Heart right ventricle (tissue), 16 donors: ENCODE results near the gene NDUFAF2. TPM values are rescaled to one million over a fixed set of nuclear protein-coding genes. Genes with fewer than 3 reads are reported as not detected.

Source experiments
- ATAC-seq, 8 donors: fragments of 200-7000 bp; cut with Tn5 transposase; one replicate each; pipeline ENCODE4 v1.9.1; 2020; ENCODE audit warnings: mild to moderate bottlenecking in 8 of 8, moderate library complexity in 8 of 8, moderate number of reproducible peaks in 1 of 8
- DNase-seq, 2 donors: peaks; one replicate each; pipeline ENCODE4 v3.0.0-alpha.2; 2020
- H3K27ac ChIP-seq, 10 donors: fragments of 200-600 bp; sonication (generic) in 2 of 10; one replicate each; pipeline versions ENCODE4 v1.5.0 to v1.8.0; 2020 to 2022; ENCODE audit warnings: mild to moderate bottlenecking in 3 of 10
- H3K27me3 ChIP-seq, 7 donors: fragments of 200-600 bp; one replicate each; pipeline ENCODE4 v1.8.0; 2021 to 2022; ENCODE audit warnings: mild to moderate bottlenecking in 2 of 7
- H3K36me3 ChIP-seq, 9 donors: fragments of 200-600 bp; sonication (generic) in 1 of 9; one replicate each; pipeline versions ENCODE4 v1.5.0 to v1.8.0; 2020 to 2022; ENCODE audit warnings: mild to moderate bottlenecking in 2 of 9
- H3K4me1 ChIP-seq, 9 donors: fragments of 200-600 bp; sonication (generic) in 1 of 9; one replicate each; pipeline versions ENCODE4 v1.5.0 to v1.8.0; 2020 to 2022; ENCODE audit warnings: mild to moderate bottlenecking in 4 of 9
- H3K4me3 ChIP-seq, 10 donors: fragments of 200-600 bp; sonication (generic) in 2 of 10; one replicate each; pipeline versions ENCODE4 v1.5.0 to v1.8.0; 2020 to 2022; ENCODE audit warnings: mild to moderate bottlenecking in 7 of 10, moderate library complexity in 2 of 10
- H3K9me3 ChIP-seq, 11 donors: fragments of 200-600 bp in 10 of 11; sonication (generic) in 2 of 11; one replicate each; pipeline versions ENCODE4 v1.5.0 to v1.8.0; 2013 to 2022; ENCODE audit warnings: mild to moderate bottlenecking in 2 of 11, control low read depth in 1 of 11, moderate library complexity in 1 of 11
- WGBS, 2 donors: extraction: QIAGEN DNeasy Blood & Tissue Kit; methylation state at CpG; one replicate each; pipeline ENCODE4 v1.1.7; 2013; ENCODE audit warnings: inconsistent platforms in 1 of 2; 5-methylcytosine and 5-hydroxymethylcytosine counted together
- intact Hi-C, 10 donors: fragments of 100-400 bp; cut with DNase I; formaldehyde crosslinking; loops; one replicate each; pipeline versions ENCODE4 v1.11.1 to v1.14.2; 2022
- polyA plus RNA-seq, 2 donors: library from polyadenylated mRNA; stranded (reverse); fragments of 200-250 nt; gene quantifications; one replicate each; pipeline ENCODE4 v1.2.3, GENCODE V29; 2013
- total RNA-seq, 10 donors: library from RNA; stranded (reverse); fragmentation: NEBNext Ultra II Directional in 3 of 10; extraction: Animal tissue kit (Norgen Biotek cat#: 25700) in 3 of 10; gene quantifications; one replicate each; pipeline versions ENCODE4 v1.2.1 to v1.2.4, GENCODE V29; 2021 to 2023
- TF ChIP-seq, protein P1 (sequence below), 9 donors: fragments of 200-600 bp; sonication (generic) in 2 of 9; IDR thresholded peaks; one replicate each; pipeline versions ENCODE4 v1.5.0 to v1.8.0; 2021 to 2022; ENCODE audit warnings: antibody characterized with exemption in 9 of 9, mild to moderate bottlenecking in 5 of 9, moderate library complexity in 1 of 9
- donor health status: Arrhythmogenic right ventricular cardiomyopathy.
- donor health status: ischemic (EF 13 %, LVEDD 7.1; RV severe dilation, severe dysfunction).
- donor health status: healthy with polysubstance abuse.
- donor health status: DM: no; HTN: yes; CAD: no.
- donor health status: DM: no; HTN: no; CAD: no.
- donor health status: ischemic (EF 25% LVEDD 6.9; RV normal size, moderate dysfunction).
- donor health status: ischemic (EF 25% LVEDD 5.7; RV mildly dilated, moderate dysfunction).
- donor health status: healthy.
- donor health status: DM: yes; HTN: yes; CAD: no.
- donor health status: Ischemic cardiomyopathy.
- donor health status: ischemic (EF 35%, LVEDD 5.7; RV mildly dilated, moderate dysfunction).
- donor health status: nonischemic (EF 11% LVEDD 7.7; RV severe dilation, severe dysfunction).
- donor health status: DM: yes; HTN: yes; CAD: no.
- donor health status: PGD.
- donor health status: ischemic (EF 29% LVEDD 5.4; RV normal size, mild dysfunction).
- donor health status: nonischemic (EF 23%, LVEDD 6.1; RV moderate dilation, normal function).

NDUFAF2 gene
- total and polyA plus RNA-seq, 12 donors: 23.0 to 96.5 (median 32.0) TPM

DNA sequence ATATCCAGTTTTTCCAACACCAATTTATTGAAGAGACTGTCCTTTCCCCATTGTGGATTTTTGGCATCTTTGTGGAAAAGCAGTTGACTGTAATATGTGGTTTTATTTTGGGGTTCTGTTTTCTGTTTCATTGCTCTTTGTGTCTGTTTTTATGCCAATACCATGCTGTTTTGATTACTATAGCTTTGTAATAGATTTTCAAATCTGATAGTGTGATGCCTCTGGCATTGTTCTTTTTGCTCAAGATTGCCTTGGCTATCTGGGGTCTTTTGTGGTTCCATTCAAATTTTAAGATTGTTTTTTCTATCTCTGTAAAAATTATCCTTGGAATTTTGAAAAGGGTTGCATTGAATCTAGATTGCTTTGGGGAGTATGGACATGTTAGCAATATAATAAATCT lies 99.5 kb downstream of the NDUFAF2 start:
- Histone ChIP-seq H3K27ac (no peak overlapping the region), H3K36me3 (no peaks in the 10 kb centered on the region), H3K4me1 (no peaks in the 10 kb centered on the region), H3K27me3 (no peaks in the 10 kb centered on the region), H3K4me3 (no peak overlapping the region), H3K9me3 (peaks cover 0 to 10% (median 7%) of the 10 kb centered on the region in 11 donors)
- intact Hi-C loops: no loop called here
- no peak for ATAC-seq
- DNase-seq: no peak
- TF ChIP-seq, protein P1, sequence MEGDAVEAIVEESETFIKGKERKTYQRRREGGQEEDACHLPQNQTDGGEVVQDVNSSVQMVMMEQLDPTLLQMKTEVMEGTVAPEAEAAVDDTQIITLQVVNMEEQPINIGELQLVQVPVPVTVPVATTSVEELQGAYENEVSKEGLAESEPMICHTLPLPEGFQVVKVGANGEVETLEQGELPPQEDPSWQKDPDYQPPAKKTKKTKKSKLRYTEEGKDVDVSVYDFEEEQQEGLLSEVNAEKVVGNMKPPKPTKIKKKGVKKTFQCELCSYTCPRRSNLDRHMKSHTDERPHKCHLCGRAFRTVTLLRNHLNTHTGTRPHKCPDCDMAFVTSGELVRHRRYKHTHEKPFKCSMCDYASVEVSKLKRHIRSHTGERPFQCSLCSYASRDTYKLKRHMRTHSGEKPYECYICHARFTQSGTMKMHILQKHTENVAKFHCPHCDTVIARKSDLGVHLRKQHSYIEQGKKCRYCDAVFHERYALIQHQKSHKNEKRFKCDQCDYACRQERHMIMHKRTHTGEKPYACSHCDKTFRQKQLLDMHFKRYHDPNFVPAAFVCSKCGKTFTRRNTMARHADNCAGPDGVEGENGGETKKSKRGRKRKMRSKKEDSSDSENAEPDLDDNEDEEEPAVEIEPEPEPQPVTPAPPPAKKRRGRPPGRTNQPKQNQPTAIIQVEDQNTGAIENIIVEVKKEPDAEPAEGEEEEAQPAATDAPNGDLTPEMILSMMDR (IDR thresholded peaks at IDR 0.05): no peak

DNA sequence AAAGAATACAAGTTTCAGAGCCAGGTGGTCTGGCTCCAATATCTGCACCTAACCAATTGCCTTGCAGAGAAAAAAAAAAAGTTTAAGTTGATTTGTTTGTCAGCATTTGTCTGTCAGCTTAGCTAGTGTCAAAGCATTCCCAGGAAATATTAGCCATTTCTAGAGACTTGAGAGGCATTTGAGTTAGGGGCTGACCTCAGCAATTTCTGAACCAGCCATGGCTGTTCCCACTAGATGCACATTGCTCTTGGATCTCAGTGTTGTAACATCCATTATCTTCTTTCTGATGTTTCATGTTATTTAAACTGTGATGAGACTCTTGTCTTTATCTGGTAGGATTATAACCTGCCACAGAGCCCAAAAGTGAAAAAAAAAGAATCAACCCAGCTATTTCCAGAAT lies 102.3 kb downstream of the NDUFAF2 start:
- Histone ChIP-seq H3K4me1 (no peaks in the 10 kb centered on the region), H3K27ac (no peak overlapping the region), H3K36me3 (no peaks in the 10 kb centered on the region), H3K27me3 (no peaks in the 10 kb centered on the region), H3K4me3 (no peak overlapping the region), H3K9me3 (peaks cover 0 to 10% (median 7%) of the 10 kb centered on the region in 11 donors)
- DNase-seq (no peak), ATAC-seq (no peak)
- TF ChIP-seq, protein P1 (IDR thresholded peaks at IDR 0.05): no peak
- intact Hi-C loops: no loop called here

DNA sequence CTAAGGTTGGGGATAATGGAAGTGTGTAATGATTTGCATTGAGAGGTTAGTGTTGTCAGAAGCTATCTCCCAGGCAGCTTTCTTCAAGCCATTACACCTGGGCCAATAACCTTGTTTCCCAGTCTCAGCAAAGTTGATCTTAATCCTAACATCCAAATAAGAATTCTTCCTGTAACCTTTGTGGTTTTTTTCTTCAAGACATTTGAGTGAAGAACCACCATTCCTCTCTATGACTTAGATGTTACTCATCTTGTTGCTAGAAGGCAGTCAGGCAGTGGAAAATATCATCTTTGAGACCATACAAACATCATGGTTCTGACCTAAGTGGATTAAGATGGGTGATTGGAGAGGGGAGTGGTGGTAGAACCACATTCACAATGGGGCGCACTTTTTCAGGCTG lies 103.5 kb downstream of the NDUFAF2 start:
- TF ChIP-seq, protein P1 (IDR thresholded peaks at IDR 0.05): no peak
- Histone ChIP-seq H3K9me3 (peaks cover 0 to 10% (median 7%) of the 10 kb centered on the region in 11 donors), H3K4me3 (no peak overlapping the region), H3K27ac (no peak overlapping the region), H3K4me1 (no peaks in the 10 kb centered on the region), H3K36me3 (no peaks in the 10 kb centered on the region), H3K27me3 (no peaks in the 10 kb centered on the region)
- ATAC-seq (no peak), DNase-seq (no peak)
- intact Hi-C loops: no loop called here
- 0% methylated on average over 1 of the region's 1 CpG for WGBS, 2 donors

DNA sequence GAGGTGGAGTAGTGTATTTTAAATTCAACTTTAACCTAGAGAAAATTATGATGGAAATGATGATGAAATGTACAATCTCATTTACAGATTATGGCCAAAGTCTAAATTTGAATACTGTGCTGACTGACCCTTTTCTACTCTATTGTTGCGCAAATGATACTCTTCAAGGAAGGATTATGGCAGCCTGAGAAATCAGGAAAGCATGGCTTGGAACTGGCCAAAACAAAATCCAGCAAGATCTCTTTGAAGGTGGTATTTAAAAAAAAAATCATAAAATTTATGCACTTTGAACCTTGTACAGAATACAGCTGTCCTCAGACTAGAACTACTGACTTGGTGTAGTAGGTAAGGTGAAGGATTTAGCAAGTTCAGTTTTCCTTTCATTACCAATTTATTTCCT lies 105.3 kb downstream of the NDUFAF2 start:
- H3K4me1 ChIP-seq: no peaks in the 10 kb centered on the region
- no peaks in the 10 kb centered on the region for H3K27me3 ChIP-seq
- ATAC-seq (no peak), DNase-seq (no peak)
- no peak overlapping the region for H3K4me3 ChIP-seq
- no peaks in the 10 kb centered on the region for H3K36me3 ChIP-seq
- H3K9me3 ChIP-seq: no peaks in the 10 kb centered on the region
- whole genome bisulfite sequencing, 2 donors: 100% methylated on average over 1 of the region's 1 CpG
- no peak overlapping the region for H3K27ac ChIP-seq
- TF ChIP-seq, protein P1 (IDR thresholded peaks at IDR 0.05): no peak
- intact Hi-C loops: loop anchor here in 6 of 10 donors (5.0 to 10.0 kb wide), 5 partner anchors 275 to 885 kb away; partner anchors contain the start of gene ZSWIM6 (in 1 of the 6)
